SKM-1 (cell line): ENCODE results near the gene MSH5.
A peak's percentile ranks its signal among the peaks of the same experiment; 100 is the strongest.

Source experiments
- DNase-seq: peaks from one replicate; lab custom pipeline; 2025; ENCODE audit not compliant: unreplicated experiment; lab: John Stamatoyannopoulos, UW

Gene MSH5

DNA sequence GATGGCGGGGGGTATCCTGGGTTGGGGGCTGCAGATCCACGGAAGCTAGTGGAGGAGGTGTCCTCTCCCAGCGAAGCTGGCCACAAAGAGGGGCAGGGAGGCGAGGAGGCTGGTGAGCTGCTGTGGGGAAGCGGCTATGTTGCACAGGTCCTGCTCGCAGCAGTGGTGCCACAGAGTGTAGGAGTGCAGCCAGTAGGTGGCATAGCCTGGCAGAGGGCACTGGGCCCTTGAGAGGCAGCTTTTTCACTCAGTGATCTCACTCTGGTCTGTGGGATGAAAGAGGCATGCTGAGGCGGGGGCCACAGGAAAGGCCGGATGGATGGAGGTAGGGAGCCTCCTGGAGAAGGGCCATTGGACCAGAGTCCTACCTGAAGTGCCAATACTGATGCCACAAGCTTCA lies 27.5 kb upstream of the MSH5 start:
- no peak for DNase-seq

- no peak for DNase-seq
Measured at GRCh38 chr6:31713465-31713864, 26.3 kb upstream of the MSH5 start.

GRCh38 chr6:31713991-31714684 lies 25.7 kb upstream of the MSH5 start:
- no peak for DNase-seq

- no peak for DNase-seq
Measured at GRCh38 chr6:31715022-31715958, 24.5 kb upstream of the MSH5 start, which contains the start of gene LY6G6D. LY6G6D (plus strand) TSS chr6:31715348; CDS start chr6:31715356, 8 bp downstream.

DNA sequence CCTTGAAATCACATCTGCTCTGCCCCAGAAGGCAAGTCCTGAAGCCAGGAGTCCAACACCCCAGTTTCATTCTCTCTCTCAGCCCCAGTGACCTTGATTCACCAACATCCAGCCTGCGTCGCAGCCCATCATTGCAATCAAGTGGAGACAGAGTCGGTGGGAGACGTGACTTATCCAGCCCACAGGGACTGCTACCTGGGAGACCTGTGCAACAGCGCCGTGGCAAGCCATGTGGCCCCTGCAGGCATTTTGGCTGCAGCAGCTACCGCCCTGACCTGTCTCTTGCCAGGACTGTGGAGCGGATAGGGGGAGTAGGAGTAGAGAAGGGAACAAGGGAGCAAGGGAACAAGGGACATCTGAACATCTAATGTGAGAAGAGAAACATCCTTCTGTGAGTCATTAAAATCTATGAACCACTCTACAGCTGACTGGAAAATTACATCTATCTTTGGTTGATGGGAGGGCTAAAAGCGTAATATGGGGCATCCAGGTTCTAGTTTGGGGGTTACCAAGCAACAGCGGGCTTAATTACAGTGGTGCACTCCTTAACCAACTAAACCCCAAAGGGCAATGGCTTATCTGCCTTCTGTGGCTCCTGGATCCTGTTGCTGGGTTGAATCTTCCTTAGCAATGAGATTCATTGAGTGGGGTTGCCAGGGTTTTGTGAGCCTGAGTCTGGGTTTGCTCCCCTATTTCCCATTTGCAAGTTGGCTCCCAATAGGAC lies 22.1 kb upstream of the MSH5 start:
- DNase-seq: no peak

- no peak for DNase-seq
Measured at GRCh38 chr6:31718265-31718664, 21.5 kb upstream of the MSH5 start.

- no peak for DNase-seq
Measured at GRCh38 chr6:31719001-31719400, 20.8 kb upstream of the MSH5 start.

- DNase-seq: no peak
Measured at GRCh38 chr6:31720196-31720770, 19.5 kb upstream of the MSH5 start.

- no peak for DNase-seq
Measured at GRCh38 chr6:31721351-31722020, 18.3 kb upstream of the MSH5 start, which contains the start of gene LY6G6C. LY6G6C (minus strand) TSS chr6:31721746; CDS start chr6:31721679, 67 bp downstream.

- no peak for DNase-seq
Measured at GRCh38 chr6:31722173-31722572, 17.6 kb upstream of the MSH5 start.

GRCh38 chr6:31723245-31723979 lies 16.4 kb upstream of the MSH5 start, which contains the start of gene MPIG6B:
MPIG6B (plus strand) TSS chr6:31723373; CDS start chr6:31723384, 11 bp downstream.
- DNase-seq: no peak

- DNase-seq: no peak
Measured at GRCh38 chr6:31723980-31724691, 15.7 kb upstream of the MSH5 start.

GRCh38 chr6:31725502-31726350 lies 14.1 kb upstream of the MSH5 start:
- DNase-seq: no peak

- no peak for DNase-seq
Measured at GRCh38 chr6:31727034-31727716, 12.6 kb upstream of the MSH5 start.

GRCh38 chr6:31727717-31728671 lies 11.8 kb upstream of the MSH5 start:
- peak; percentile 90 for DNase-seq

GRCh38 chr6:31728767-31729514 lies 10.9 kb upstream of the MSH5 start, which contains the start of gene DDAH2:
DDAH2 (minus strand) TSS chr6:31729299; CDS start chr6:31729161, 138 bp downstream.
- no peak for DNase-seq
